Fibroblast of skin of left quadriceps (primary cell): ENCODE data around the gene WWTR1.

Experiments
- DNase-seq, 2 experiments: peaks; one replicate each; pipeline ENCODE4 v3.0.0-alpha.2; 2013; ENCODE audit warnings: low read depth in 2 of 2

The WWTR1 gene

DNA sequence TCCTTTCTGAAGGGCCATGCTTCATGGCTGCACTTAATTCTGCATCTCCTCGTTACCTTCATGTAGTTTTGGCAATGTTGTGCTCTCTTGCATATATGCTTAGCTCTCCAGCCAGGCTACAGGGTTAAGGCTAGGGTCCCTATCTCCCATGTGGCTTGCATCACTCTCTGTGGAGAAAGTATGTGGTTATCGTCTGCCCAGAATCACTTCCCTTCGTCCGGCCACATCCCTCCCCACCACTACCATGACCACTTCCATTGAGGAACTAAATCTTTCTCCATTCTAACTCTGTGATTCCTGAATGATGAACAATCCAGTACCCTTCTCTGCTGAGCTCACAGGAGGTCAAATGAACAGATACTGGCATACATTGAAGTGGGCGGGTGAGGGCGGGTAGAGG is 34.0 kb downstream of the WWTR1 start:
- DNase-seq = no peak

DNA sequence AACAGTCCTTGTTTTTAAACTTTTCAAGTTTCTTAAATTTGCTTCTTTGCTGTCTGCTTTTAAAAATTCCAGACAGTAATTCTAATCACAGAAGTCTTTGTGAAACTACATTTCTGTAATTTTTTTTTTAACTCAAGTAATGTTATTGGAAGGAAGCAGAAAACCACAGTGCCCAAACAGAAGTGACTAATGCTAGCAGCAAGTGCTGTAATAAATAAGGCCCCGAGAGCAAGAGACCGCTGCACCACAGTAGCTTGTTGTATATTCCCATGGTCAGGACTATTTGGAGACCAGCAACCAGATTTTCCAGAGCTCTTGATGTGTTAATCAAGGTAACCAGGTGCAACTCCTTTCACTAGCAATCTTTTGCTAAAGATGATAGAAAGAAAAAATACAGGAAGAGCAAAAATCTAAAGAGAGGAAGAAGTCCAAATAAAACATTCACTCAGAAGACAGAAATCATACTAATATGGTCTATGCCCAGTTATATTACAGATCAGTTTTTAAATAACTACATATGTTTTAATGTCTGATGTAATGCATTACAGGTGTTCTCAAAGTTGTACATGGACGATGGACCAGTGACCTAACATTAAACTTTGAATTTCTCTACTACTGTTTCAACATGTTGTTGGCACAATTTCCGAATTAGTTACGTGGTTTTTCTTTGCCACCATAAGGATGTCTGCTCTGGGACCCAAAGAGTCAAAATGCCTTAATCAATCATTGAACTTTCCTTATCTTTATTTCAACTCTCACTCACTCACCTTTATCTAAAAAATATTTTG is 36.4 kb downstream of the WWTR1 start:
- peak; percentile 76 for DNase-seq

DNA sequence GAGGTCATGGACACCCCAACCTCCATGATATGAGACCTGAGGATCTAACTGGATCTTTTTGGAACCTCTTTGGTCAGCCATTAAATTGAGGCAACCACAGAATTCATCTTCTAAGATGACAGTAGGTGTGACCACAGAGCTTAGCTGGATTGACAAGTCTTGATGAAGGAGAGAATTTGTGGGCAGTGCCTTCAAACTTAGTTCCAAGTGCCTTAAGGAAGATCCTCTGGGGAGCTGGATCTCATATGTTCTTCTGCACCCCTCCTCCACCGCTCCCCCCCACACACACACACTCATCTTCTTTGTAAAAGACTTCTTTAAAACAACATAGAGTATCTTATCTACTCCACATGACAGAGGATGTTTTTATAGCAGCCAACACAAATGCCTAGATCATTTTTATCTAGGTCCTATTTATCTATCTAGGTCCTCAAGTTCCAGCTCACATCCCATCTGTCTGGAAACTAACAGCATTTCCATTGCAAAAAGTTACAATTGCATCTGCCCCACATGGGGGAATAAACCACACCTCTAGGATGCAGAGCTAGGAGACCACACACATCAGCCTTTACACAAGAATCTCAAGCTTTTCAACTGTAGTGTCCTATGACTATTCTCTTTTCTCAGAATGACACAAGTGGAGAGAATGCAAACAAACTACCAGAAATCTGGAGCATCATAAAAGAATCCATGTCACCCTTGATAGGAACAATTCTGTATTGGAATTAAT is 37.4 kb downstream of the WWTR1 start:
- peak; percentile 71 to 75 for DNase-seq

DNA sequence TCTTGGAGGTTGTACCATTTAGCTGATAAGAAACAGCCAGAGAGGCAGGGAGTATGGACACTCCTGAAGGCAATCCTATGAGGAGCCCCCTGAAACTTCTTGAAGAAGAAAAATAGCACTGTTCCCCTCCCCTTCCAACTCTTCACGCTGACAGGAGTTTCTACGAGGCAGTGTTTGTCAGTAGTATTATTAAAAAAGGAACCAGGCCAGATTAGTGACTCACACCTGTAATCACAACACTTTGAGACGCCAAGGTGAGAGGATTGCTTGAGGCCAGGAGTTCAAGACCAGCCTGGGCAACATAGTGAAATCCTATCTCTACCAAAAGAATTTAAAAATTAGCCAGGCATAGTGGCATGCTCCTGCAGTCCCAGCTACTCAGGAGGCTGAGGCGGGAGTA is 38.7 kb downstream of the WWTR1 start:
- DNase-seq = no peak

DNA sequence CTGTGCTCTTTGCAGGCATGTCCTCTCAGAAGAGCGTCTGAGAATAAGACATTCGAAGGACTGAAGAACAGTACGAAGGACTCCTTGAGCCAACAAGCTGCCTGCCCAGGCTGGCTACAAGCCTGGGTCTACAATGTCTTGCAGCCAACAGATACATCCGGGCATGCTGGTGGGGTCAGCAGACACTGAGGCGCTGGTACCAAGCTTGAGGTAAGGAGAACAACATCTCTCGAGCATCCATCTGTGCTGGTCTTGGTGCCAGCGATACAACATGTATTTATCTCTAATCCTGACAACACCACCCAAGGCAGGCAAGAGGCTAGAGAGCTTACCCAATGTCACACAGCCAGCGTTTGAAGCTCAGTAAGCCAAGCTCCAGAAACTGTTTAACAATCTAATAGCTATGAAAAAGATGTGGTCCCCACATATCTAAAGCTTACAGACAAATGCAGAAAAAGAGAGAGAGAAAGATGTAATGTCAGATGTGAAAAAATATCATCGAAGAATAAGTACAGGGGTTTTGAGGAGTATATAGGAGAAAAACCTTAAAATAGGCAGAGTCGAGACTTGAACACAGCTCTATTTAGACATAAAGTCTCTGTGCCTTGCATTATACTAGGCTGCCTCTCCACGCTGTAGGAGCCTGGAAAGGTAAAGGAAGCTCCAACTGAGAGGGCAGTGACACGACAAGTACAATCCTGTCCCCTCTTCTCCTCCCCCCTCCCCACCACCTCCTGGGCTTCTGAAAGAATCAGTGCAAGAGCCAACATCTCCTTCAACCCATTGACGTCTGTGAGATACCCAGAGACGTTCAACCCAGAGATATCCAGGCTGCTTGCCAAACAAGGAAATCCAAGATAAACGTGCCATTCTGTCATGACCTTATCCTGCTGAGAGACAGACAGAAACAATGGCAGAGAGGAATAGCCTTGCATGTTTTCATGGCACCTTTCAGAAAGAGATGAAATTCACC is 39.4 kb downstream of the WWTR1 start:
- no peak for DNase-seq

DNA sequence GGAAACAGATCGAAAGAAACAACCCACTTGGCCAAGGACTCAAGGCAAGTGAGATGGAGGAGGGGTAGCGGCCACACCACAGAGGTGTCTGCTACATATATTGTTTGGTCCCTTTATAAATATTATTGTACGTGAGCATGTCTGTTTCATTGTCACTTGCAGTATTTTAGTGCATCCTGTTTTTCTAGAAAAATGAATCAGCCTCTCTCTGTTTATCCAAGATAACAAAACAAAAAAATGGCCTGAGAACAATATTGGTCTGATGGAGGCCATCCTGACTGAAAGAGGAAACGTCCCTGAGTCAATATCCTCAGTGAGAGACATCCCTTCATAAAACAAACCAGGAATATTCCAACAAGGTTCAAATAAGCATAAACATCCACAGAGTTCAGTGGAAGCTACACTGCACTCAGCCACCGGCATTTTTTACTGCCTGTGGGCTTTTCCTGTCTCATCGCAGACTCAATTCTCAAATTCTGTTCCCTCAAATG is 42.0 kb downstream of the WWTR1 start:
- DNase-seq = no peak

DNA sequence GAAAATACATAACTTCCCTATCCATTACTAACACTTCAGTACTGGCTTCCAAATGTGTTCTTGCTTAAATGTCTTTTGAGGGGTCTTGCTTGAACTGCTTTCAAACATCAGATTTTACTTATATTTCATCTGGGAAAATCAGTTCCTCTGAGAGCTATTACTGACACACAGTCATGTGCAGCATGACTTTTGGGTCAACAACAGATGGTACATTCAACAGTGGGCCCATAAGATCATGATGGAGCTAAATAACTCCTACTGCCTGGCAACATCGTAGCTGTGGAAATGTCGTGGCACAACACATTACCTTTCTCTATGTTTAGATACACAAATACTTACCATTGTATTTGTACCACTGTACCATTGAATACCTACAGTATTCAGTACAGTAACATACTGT is 43.8 kb downstream of the WWTR1 start:
- DNase-seq = no peak

DNA sequence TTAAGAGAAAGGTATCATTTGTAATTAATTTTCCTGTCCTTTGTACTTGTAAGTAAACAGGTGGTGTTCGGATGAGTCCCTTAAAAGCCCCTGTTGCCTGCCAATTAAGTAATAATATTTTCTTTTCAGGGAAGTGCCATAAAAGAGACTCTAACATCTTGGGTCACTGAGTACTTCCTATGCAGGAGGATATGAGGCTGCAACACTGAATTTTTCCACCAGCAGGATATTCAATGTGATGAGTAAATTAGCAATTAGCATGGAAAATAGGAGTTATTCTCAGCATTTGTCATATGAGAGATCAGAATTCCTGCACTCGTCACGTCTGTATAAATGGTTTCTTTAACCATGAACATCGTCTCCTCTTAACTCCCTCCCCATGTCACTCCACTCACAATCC is 45.4 kb downstream of the WWTR1 start:
- DNase-seq = no peak

DNA sequence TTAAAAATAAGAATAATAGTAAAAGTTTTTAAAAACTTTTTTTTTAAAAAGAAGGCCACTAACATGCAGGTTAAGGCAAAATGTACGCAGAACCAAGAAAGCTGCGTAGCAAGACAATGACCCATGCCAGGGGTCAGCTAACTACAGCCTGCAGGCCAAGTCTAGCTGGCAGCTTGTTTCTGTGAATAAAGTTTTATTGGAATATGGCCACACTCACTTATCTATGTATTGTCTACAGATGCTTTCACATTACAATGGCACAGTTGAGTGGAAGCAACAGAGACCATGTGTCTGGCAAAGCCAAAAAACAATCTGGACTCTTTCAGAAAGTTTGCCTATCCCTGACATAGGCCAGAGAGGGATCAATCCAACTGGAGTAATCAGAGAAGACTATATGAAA is 46.7 kb downstream of the WWTR1 start:
- no peak for DNase-seq

DNA sequence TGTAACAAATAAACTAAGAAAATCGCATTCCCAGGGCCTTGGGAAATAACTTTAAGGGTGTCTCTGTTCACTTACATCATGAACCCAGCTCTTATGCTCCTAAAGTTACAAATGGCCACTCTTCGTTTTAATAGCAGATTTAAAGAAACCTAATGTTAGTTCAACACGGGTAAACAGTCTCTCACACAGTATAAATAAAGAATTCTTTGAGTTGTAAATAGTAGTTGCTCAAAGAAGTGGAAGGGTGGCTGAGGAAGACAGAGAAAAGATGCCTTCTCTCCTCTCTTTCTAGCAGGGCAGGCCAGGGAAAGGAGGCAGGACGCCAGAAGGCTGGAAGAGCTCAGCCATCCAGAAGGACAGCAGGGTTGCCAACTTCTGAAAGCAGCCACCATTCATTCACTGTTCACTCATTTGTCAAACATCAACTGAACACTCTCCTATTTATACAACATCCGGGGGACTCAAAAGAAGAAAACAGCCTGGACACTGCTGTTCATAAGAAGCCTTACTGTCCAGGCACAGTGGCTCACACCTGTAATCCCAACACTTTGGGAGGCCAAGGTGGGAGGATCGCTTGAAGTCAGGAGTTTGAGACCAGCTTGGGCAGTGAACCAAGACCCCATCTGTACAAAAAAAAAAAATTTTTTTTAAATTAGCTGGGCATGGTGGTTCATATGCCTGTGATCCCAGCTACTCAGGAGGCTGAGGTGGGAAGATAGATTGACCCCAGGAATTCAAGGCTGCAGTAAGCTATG is 47.3 kb downstream of the WWTR1 start:
- DNase-seq = no peak

DNA sequence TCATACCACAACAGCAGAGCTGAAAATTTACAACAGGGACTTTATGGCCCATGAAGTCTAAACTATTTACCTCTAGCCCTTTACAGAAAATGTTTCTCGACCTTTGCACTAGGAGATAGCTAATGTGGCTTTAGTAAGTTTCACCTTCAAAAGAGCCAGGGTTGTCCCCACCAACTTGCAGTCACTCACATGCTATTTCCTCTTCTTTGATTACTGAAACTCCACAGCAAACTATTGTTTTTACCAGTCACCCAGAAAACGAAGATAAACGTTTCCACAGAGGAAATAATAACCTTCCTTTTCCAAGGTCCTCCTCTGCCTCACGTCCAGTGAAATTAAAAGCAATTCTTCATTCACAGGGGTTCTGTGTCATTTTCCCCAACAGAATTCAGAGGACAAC is 48.2 kb downstream of the WWTR1 start:
- no peak for DNase-seq

DNA sequence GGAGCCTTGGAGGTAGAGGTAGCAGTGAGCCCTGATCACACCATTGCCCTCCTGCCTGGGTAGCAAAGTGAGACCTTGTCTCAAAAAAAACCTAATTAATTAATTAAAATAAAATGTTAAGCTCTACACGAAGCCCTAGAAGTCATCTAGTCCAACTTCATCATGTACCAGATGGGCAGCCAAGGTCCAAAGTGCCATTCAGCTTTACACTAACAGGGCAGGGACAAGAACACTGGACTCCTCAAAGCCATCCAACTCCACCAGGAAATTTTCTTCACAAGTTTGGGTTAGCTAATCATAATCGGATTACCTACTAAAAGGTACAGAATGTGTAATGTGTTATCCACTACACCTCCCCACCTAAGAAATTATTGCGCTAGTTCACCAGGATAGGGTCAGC is 48.8 kb downstream of the WWTR1 start:
- no peak for DNase-seq

DNA sequence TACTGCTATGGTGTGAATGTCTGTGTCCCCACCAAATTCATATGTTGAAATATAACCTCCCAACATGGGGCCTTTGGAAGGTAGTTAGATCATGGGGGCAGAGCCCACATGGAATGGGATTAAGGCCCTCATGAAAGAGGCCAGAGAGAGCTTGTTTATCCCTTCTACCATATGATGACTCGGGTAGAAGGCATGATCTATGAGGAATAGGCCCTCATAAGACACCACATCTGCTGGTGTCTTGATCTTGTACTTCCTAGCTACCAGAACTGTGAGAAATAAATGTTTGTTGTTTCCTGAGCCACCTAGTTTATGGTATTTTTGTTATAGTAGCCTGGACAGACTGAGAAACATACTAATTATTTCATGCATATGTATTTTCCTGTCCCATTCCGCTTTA is 51.9 kb downstream of the WWTR1 start:
- peak in 1 of 2 experiments; percentile 37 for DNase-seq

DNA sequence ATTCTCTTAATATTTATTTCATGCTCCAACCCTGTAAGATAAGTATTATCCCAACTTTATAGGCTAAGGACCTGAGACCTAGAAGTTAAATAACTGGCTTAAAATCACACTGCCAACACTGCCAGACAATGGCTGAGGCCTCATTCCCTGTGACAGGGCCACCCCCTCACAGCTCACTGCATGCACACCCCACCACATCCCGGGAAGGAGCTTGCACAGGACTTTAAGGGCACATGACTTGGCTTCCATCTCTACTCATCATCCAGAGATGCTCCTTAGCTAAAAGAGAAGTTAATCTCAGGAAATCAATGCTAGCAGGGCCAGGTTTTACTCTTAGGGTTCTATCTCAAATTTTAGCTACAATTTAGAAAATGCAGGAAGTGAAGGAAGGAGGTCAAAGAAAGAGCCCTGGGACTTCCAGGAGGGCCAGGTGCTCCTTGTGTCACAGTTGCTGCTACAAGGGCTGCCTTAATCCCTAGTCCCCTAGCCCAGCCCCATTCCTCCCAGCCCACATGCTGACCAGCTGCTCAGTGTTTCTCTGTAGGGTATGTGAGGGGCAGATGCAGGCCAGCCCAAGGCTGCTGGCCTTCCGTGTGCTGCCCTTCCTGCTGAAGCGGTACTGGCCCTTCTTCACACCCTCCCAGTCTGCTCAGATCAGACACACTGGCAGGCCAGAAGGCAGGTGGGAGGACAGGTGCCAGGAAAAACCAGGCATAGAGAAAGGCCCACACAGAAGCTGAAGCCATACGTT is 53.5 kb downstream of the WWTR1 start:
- no peak for DNase-seq

DNA sequence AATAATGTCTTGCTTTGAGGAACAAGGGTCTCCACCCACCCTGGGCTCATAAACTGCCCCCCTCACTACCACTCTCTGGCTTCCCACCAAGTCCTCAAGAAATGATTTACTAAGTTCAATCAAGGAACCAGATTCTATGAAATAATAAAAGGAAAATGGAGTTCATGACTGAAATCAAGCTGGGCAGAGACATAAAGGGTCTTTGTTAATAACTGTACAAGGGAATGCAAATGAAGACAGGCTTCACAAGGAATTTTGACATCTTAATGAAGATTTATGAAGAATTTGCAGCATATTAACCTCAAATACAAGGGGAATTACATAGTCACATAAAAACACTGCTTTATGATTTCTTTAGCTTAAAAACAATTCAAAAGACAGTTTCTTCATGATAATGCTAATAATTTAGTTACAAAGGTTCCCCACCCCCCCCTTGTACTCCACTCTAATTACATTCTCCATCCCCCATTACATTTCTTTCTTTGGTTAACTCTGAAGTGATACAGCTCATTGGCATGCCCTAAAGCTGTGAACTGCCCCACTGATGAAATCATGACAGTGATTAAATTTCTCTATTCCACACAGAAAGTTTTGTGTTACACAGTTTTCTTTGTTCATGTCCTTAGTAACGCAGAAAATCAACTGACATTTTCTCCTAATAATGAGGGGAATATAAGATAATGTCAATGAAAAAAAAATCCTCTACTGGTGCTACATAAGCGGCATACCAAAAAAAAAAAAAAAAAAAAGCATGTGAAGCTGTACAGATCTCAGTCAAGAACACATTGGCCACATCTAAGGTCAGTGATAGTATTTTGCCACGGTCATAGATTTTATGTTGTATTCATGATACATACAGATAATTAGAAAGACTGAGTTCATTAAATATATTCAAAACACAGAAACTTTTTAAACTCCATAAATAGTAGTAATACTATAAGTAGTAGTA is 54.4 kb downstream of the WWTR1 start:
- DNase-seq = peak; percentile 69

DNA sequence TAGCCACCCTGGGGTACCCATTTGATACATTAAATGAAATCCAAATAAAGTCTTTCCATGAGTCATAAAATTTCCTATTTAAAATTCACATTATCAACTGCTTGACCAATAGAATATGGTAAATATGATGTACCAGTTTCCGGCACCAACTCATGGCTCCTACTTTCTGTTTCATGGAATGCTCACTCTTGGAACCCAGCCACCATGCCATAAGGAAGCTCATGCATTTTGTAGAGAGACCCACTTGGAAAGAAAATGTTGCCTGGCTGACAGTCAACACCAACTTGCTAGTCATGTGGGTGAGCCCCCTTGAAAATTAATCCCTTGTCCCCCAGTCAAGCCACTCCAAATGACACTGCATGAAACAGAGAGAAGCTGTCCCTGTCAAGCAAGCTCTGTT is 57.2 kb downstream of the WWTR1 start:
- no peak for DNase-seq

DNA sequence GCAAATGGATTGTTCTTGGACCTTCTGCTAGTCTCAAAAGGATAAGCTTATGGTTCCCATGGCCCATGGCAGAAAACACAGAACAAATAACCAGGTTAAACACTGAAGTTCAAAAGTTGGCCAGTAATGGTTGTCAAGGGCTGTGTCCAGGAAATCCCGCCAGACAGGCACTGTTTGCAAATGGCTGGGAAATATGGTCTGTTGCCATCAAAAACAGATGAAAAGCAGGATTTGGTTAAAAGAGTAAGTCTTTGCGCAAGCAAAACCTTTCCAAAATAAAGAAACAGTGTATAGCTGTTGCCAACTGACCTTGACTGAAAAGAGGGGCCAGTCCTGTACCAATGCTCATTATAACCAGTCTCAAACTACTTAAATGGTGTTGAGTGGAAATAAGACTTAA is 58.6 kb downstream of the WWTR1 start:
- DNase-seq = no peak

DNA sequence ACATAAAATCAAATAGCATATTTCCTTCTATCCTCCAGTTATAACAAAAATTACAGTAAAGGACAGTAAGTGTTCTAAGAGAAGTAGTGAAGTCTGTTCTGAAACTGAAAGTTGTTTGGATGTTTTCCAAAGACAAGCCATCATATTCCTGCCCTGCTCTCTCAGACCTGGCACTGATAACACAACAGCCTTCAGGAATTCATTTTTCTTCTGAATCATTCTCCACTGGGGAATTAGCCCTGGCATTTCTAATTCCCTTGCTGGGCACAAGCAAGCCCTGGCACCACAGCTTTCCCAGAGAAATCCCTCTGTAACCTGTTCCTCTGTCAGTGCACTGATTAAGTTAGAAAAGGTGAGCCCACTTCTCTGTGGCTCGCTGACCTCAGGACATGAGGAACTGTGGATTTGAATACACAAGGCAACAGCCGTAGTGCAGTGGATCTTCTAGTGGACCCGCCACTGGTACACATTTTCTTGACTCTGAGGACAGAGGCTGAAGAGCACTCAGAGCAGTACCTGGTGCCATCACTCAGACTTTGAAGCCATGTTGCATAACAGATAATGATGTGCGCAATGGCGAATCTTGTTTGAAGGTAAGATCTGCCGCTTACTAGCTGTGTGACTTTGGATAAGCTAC is 61.6 kb downstream of the WWTR1 start:
- DNase-seq = no peak
